Loucy (cell line): ENCODE data around the gene SELL.

Source experiments
- H2AFZ ChIP-seq: fragments of 200-600 bp; sonication (generic); 2 replicates; pipeline ENCODE4 v1.6.0; 2016; ENCODE audit warnings: antibody characterized with exemption, mild to moderate bottlenecking, low read length, moderate library complexity
- H3F3A ChIP-seq: fragments of 200-600 bp; 2 replicates; pipeline ENCODE4 v1.6.0; 2016; ENCODE audit warnings: antibody characterized with exemption, low read depth, mild to moderate bottlenecking
- H3K27me3 ChIP-seq: fragments of 200-600 bp; sonication (generic); 2 replicates; pipeline ENCODE4 v1.6.1; 2014; ENCODE audit warnings: low read length, mild to moderate bottlenecking; ENCODE audit not compliant: insufficient read depth, poor library complexity, severe bottlenecking
- H3K36me3 ChIP-seq: fragments of 200-600 bp; sonication (generic); 2 replicates; pipeline ENCODE4 v1.6.1; 2016; ENCODE audit warnings: low read length; ENCODE audit not compliant: insufficient read depth
- H3K4me1 ChIP-seq: fragments of 200-600 bp; sonication (generic); 2 replicates; pipeline ENCODE4 v1.5.1; 2014; ENCODE audit warnings: low read length, mild to moderate bottlenecking; ENCODE audit not compliant: insufficient read depth, poor library complexity, severe bottlenecking
- H3K4me2 ChIP-seq: fragments of 200-600 bp; sonication (generic); 2 replicates; pipeline ENCODE4 v1.6.0; 2014; ENCODE audit warnings: antibody characterized with exemption, low read length, low read depth, mild to moderate bottlenecking; ENCODE audit not compliant: poor library complexity, severe bottlenecking
- H3K4me3 ChIP-seq: fragments of 200-600 bp; sonication (generic); 2 replicates; pipeline ENCODE4 v1.5.1; 2014; ENCODE audit warnings: low read length, mild to moderate bottlenecking, mixed read lengths; ENCODE audit not compliant: poor library complexity, severe bottlenecking
- H3K79me2 ChIP-seq: fragments of 200-600 bp; sonication (generic); 2 replicates; pipeline ENCODE4 v1.6.1; 2014; ENCODE audit warnings: low read length; ENCODE audit not compliant: insufficient read depth
- H3K9ac ChIP-seq: fragments of 200-600 bp; sonication (generic); 2 replicates; pipeline ENCODE4 v1.6.0; 2014; ENCODE audit warnings: mild to moderate bottlenecking, low read depth, low read length, moderate library complexity; ENCODE audit not compliant: poor library complexity, severe bottlenecking
- H3K9me2 ChIP-seq: fragments of 200-600 bp; sonication (generic); replicated peaks from 2 replicates; pipeline ENCODE4 v1.6.1; 2016; ENCODE audit warnings: low read depth, low read length, mixed read lengths
- H3K9me3 ChIP-seq: fragments of 200-600 bp; sonication (generic); 2 replicates; pipeline ENCODE4 v1.6.1; 2014; ENCODE audit warnings: mild to moderate bottlenecking, antibody characterized with exemption, low read length, low read depth; ENCODE audit not compliant: insufficient read depth
- H4K20me1 ChIP-seq: fragments of 200-600 bp; sonication (generic); 2 replicates; pipeline ENCODE4 v1.6.0; 2014; ENCODE audit warnings: antibody characterized with exemption, low read length, mild to moderate bottlenecking; ENCODE audit not compliant: insufficient read depth, poor library complexity, severe bottlenecking
- EZH2phosphoT487 ChIP-seq: fragments of 200-600 bp; IDR thresholded peaks from 2 replicates; pipeline ENCODE4 v1.6.1; 2018; ENCODE audit warnings: antibody characterized with exemption, mild to moderate bottlenecking, moderate library complexity, borderline replicate concordance
- TF ChIP-seq, protein P1 (sequence below): fragments of 200-600 bp; sonication (generic); conservative IDR thresholded peaks from 2 replicates; pipeline ENCODE4 v1.5.1; 2014; ENCODE audit warnings: mild to moderate bottlenecking, antibody characterized with exemption, low read length

Gene SELL

GRCh38 chr1:169712309-169712631 is 850 bp upstream of the SELL start:
- Histone ChIP-seq H2AFZ (no peak overlapping the region), H3K27me3 (no peaks in the 10 kb centered on the region)

DNA sequence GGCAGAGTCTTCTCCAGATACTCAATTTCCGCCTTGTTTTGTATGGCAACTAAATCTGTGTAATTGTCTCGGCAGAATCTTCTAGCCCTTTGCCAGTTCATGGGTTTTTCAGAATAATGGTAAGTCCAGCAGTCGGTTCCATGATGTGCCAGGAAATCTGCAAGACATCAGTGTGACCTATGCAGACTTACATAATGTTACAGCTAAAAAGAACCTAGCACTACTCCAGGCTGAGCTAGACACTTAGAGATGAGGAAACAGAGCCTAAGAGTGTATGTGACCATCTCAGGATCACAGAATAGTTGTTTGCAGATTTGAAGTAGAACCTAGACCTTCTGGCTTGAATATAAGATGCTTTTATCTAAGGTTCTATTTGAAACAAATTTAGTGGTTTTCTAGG is 2.8 kb downstream of the SELL start:
- Histone ChIP-seq H3K79me2 (peaks cover 78% of the 10 kb centered on the region), H3K27me3 (no peaks in the 10 kb centered on the region), H3K4me3 (peak overlapping the region; percentile 85), H2AFZ (no peak overlapping the region), H3F3A (no peaks in the 10 kb centered on the region), H3K4me1 (peaks cover 66% of the 10 kb centered on the region), H3K36me3 (peaks cover 44% of the 10 kb centered on the region), H3K9me3 (no peaks in the 10 kb centered on the region), H3K9me2 (no peaks in the 10 kb centered on the region), H3K4me2 (peak overlapping the region; percentile 91), H3K9ac (peak overlapping the region; percentile 92), H4K20me1 (peaks cover 7% of the 10 kb centered on the region)
- no peak for TF ChIP-seq EZH2phosphoT487
- TF ChIP-seq, protein P1, sequence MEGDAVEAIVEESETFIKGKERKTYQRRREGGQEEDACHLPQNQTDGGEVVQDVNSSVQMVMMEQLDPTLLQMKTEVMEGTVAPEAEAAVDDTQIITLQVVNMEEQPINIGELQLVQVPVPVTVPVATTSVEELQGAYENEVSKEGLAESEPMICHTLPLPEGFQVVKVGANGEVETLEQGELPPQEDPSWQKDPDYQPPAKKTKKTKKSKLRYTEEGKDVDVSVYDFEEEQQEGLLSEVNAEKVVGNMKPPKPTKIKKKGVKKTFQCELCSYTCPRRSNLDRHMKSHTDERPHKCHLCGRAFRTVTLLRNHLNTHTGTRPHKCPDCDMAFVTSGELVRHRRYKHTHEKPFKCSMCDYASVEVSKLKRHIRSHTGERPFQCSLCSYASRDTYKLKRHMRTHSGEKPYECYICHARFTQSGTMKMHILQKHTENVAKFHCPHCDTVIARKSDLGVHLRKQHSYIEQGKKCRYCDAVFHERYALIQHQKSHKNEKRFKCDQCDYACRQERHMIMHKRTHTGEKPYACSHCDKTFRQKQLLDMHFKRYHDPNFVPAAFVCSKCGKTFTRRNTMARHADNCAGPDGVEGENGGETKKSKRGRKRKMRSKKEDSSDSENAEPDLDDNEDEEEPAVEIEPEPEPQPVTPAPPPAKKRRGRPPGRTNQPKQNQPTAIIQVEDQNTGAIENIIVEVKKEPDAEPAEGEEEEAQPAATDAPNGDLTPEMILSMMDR = no peak

More at GRCh38 chr1:169712309-169712631, 850 bp upstream of the SELL start:
- Histone ChIP-seq H4K20me1 (peaks cover 6% of the 10 kb centered on the region), H3F3A (no peaks in the 10 kb centered on the region), H3K79me2 (peaks cover 42% of the 10 kb centered on the region), H3K9ac (peak overlapping the region; percentile 92), H3K9me2 (no peaks in the 10 kb centered on the region), H3K4me3 (peak overlapping the region; percentile 85), H3K4me2 (peak overlapping the region; percentile 91), H3K9me3 (no peaks in the 10 kb centered on the region), H3K4me1 (peaks cover 30% of the 10 kb centered on the region), H3K36me3 (peaks cover 10% of the 10 kb centered on the region)
- no peak for TF ChIP-seq EZH2phosphoT487

- H3K4me2 ChIP-seq = peak overlapping the region; percentile 91
- no peaks in the 10 kb centered on the region for H3F3A ChIP-seq
- H3K9me2 ChIP-seq = no peaks in the 10 kb centered on the region
- H3K9ac ChIP-seq = peak overlapping the region; percentile 92
- peak overlapping the region; percentile 85 for H3K4me3 ChIP-seq
- peaks cover 50% of the 10 kb centered on the region for H3K36me3 ChIP-seq
- no peak for TF ChIP-seq EZH2phosphoT487
- TF ChIP-seq, protein P1 = no peak
- H3K9me3 ChIP-seq = no peaks in the 10 kb centered on the region
- peaks cover 72% of the 10 kb centered on the region for H3K4me1 ChIP-seq
- H3K27me3 ChIP-seq = no peaks in the 10 kb centered on the region
- no peak overlapping the region for H2AFZ ChIP-seq
- peaks cover 7% of the 10 kb centered on the region for H4K20me1 ChIP-seq
- peaks cover 84% of the 10 kb centered on the region for H3K79me2 ChIP-seq
Observed at GRCh38 chr1:169707912-169708604, 3.4 kb downstream of the SELL start.

GRCh38 chr1:169704797-169705196 is 6.6 kb downstream of the SELL start:
- Histone ChIP-seq H3K4me2 (peak overlapping the region; percentile 91), H3K9me2 (no peaks in the 10 kb centered on the region), H3K4me3 (peak overlapping the region; percentile 85), H3K27me3 (no peaks in the 10 kb centered on the region), H2AFZ (no peak overlapping the region), H3K79me2 (peaks cover 81% of the 10 kb centered on the region), H4K20me1 (peaks cover 7% of the 10 kb centered on the region), H3K36me3 (peaks cover 63% of the 10 kb centered on the region), H3F3A (peaks cover 23% of the 10 kb centered on the region), H3K4me1 (peaks cover 98% of the 10 kb centered on the region), H3K9ac (peak overlapping the region; percentile 92), H3K9me3 (no peaks in the 10 kb centered on the region)
- TF ChIP-seq EZH2phosphoT487 = no peak
- TF ChIP-seq, protein P1 = no peak
